Activated gamma-delta T cell treated with anti-CD3 and anti-CD28 coated beads, Interleukin-2, amount 50 U/mL, for 16 hours (primary cell): ENCODE data around the gene WDR76.
"Not testable (repeated sequence)": the region's sequence is repeated elsewhere in the genome, so short reads cannot be mapped to it uniquely, and the experiment has no call there.

Experiments
- DNase-seq: peaks from one replicate; pipeline ENCODE4 v3.0.0-alpha.2; 2020; ENCODE audit warnings: low read depth

WDR76 gene

DNA sequence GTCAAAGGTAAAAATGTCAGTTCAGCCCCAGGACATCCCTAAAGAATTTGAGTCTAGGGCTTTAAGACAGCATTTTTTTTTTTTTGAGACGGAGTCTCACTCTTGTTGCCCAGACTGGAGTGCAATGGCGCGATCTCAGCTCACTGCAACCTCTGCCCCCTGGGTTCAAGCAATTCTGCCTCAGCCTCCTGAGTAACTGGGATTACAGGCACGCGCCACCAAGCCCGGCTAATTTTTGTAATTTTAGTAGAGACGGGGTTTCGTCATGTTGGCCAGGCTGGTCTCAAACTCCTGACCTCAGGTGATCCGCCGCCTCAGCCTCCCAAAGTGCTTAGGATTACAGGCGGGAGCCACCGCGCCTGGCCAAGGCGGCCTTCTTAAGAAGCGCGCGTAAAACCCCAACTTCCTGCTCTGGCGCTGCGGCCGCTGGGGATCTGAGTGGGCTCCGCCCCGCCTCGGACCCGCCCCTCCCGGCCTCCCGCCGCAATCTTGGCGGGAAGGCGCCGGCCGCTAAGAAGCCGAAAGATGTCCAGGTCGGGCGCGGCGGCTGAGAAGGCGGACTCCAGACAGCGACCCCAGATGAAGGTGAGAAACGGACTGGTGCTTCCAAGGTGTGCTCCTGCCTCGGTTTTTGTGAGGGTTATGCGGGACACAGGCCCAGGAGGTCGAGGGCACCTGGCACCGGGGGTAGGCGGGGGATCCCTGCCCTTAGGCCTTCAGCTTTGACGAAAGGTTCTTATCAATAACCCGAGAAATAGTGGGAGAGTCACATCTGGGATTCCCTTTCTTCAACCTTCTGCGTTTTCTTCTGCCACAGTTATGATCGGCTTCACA lies at the start of gene WDR76:
Gene WDR76, plus strand, starts transcription at position 495 of the 834 bp plus-strand sequence. Its CDS starts 31 bp downstream, at position 526.
- peak; percentile 57 for DNase-seq

DNA sequence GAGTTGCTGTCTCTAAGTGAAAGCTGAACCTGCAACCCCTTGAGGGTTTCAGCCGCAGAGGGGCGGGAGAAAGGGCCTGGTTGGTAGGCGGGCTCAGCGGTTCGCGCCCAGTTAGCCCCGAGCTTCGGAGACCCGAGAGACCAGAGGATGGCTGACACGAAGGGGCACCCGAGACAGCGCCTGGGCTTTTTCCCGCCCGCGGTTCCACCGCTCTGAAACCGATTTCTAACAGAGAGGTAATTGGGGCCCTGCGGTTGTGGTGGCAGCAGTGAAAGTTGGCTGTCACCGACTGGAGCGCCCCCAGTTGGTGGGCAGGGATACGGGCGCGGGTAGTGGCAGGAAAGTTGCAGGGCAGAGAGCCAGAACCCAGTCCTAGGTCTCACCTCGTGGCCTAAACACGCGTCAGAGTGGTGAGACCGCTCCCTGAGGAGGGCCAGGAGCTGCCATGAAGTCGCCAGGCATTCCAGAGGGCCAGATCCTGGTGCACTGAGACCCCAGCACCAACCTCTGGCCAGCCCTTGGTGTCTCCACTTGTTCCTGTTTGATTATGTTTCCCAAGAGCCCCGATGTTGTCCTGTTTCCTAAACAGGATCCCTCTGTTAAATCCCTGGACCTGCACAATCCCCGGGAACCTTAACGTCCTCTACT lies 49.4 kb upstream of the WDR76 start:
- DNase-seq: peak; percentile 76

DNA sequence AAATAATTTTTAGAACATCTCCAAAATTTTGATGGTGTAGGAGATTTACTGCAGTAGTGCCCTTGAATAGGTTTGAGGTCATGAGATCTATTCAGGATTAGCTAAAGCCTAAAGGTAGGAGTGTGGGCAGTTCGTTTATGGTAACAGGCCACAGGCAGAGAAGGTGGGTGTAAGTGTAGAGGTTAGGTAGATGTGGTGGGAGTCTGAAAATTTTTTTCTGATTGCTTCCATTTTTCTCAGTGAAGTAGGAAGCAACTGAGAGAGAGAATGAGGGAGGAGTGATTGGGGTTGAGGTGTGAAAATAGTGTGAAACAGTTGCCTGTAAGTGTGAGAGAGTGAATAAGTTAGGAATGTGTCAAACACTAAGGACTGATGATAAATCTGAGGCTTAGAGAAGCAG lies 47.8 kb upstream of the WDR76 start:
- no peak for DNase-seq

DNA sequence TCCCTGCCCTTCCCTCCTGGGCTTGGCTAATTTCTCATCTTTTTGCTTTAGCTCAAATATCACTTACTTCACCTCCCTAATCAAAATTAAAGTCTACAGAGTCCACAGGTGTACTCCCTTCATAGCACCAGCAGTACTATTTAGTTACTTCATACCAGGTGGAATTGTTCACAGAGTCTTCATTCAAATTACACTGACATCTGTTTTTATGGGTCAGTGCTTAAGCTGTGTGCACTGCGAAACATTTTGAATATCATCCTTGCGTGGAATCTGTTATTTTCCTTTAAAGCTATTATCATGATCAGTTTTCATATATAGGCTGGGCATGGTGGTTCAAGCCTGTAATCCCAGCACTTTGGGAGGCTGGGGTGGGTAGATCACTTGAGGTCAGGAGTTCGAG lies 37.4 kb upstream of the WDR76 start:
- DNase-seq: no peak

DNA sequence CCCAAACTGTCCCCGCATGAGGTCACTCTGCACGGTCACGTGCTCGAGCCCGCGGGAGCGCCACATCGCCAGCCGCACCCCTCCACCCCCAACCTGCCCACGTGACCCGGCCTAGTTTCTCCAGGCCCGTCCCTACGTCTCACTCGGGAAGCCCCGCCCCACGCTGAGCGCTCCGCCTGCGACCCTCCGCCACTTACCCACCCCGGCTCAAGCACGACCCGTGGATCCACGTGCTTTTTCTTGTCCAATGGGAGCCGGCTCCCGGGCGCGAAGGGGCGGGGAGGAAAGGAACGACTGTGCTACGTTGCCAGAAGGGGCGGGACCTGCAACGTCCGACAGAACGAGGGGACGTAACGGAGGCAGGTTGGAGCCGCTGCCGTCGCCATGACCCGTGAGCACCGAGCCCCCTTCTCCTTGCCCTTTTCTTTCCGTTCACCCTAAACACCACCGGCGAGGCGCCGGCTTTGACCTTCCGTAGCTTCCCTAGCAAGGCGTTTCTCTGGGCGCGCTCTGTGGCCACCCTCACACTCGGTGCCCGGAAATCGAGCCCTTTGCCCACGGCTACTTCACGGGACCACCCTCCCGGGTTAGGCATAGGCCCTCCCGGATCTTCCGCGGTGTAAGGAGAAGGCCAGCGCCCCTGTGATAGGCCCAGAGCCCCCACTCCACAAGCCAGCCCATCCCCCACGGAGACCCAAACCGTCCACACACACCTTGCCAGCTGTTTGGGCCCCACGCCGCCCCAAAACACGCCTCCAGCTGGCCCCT lies 34.6 kb upstream of the WDR76 start, which contains the start of gene SERF2:
Gene SERF2, plus strand, starts transcription at position 328 of the 768 bp plus-strand sequence. Its CDS starts 57 bp downstream, at position 385.
- peak; percentile 100 for DNase-seq

DNA sequence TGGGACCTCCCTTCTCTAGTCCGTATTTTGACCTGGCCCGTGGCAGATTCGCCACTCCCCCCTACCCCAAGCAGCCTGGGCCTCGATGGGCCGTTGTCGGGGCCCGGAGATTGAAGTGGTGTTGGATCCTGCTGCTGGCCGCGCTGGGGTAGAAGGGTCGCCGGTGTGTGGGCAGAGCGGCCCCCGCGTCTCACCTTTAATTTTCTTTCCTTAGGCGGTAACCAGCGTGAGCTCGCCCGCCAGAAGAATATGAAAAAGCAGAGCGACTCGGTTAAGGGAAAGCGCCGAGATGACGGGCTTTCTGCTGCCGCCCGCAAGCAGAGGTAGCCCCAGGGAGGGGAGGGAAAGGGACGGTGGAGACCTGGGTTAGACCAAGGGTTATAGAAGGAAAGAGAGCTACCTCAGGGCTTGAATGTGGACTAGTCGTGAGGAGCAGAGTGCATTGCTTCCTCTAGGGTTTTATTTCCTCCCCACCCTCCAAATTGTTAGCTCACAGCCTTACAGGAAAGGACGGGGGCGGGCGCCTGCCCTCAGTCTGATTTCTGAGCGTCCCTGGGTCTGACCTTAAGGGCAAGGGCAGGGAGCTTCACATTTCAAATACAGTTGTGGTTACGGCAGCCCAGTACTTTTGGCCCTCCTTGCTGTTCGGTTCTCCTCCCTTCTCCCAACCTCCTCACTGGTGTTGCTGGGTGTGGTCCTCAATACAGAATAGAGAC lies 33.9 kb upstream of the WDR76 start:
- DNase-seq: no peak

DNA sequence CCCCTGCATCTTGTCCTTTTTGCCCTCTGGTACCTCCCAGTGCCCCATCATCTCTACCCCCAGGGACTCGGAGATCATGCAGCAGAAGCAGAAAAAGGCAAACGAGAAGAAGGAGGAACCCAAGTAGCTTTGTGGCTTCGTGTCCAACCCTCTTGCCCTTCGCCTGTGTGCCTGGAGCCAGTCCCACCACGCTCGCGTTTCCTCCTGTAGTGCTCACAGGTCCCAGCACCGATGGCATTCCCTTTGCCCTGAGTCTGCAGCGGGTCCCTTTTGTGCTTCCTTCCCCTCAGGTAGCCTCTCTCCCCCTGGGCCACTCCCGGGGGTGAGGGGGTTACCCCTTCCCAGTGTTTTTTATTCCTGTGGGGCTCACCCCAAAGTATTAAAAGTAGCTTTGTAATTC lies 33.2 kb upstream of the WDR76 start:
- DNase-seq: no peak

DNA sequence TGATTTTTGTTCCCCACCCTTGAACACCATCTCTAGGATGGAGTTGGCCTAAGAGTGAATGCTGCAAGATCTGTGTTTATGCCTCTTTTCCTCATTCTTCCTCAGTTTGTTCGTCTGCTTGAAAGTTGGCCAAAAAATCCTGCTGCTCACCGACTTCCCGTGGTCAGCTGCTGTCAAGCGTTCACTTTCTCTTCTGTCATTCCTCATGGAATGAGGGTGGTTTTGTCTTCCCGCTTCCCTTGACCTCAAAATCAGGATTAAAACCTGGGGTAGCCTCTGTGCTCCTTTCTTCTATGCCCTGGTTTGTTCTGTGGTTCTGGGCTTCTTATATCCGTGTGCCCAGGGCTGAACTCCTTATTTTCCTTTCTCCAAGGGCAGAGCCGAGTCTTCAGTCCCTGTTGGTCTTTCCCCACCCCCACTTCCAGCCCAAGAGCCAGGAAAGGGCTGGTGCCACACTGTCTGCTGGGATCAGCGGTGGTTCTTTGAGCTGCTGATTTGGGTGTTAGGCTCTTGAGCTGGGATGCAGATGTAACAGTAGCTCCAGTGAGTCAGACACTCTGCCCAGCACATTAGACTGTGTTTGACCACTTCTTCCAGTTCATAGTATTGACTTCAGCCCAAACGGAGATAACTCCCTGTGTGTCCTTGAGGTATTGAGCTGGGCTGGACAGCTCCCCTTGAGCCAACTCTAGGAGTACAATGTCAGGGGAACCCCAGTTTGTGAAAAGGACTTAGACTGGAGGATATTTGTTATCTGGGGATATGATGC lies 32.3 kb upstream of the WDR76 start:
- DNase-seq: no peak

DNA sequence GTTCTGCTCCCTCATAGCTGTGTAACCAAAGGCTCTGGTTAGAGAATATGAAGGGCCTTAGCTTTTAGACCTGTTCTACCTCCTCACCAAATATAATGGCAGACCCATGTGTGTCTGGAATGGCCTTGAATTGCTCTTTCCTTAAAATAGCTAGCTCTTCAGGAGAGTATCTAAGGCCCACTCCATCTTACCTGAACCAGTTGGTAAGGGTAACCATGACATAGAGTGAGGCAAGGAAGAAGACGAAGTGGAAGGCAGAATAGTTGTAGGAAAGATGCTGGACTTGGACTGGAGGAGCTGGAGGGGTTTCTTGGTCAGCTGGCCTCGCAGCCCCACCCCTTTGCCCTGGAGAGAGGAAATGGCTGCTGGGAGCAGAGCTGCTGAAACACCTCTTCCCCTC lies 31.6 kb upstream of the WDR76 start:
- DNase-seq: no peak

DNA sequence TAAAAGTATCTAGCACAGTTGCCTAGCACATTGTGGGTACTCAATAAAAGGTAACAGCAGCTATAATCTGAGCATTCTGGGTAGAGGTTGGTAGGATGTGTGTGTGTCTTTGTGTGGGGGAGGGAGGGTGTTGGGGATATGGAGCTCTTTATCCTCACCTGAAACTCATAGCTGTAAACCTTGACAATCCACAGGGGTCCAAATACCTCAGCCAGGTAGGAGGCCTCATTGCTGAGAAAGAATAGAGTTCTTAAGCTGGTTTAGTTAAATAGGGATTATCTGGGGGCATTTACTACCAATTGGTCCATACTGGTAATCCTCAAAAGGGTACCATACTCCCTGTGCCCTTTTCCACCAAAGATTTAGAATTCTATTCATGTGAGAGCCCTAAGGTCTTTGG lies 30.8 kb upstream of the WDR76 start:
- no peak for DNase-seq

DNA sequence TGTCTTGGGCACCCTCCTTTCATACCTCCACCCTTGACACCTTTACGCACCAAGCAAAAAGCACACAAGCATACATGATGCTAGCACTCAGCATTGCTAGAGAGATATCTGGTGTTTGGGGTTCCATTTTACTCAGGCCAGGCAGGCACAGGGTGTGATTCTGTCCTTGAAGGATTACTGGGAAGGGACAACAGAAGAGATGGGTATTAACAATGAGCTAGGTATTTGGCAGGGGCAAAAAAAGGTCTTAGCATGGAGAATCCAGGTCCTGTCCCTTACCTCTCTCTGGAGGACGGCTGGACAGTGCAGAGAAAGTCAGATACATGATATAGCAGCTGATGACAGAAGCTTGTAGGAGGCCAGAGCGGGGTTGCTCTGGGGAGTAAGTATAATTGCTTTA lies 30.2 kb upstream of the WDR76 start:
- no peak for DNase-seq

DNA sequence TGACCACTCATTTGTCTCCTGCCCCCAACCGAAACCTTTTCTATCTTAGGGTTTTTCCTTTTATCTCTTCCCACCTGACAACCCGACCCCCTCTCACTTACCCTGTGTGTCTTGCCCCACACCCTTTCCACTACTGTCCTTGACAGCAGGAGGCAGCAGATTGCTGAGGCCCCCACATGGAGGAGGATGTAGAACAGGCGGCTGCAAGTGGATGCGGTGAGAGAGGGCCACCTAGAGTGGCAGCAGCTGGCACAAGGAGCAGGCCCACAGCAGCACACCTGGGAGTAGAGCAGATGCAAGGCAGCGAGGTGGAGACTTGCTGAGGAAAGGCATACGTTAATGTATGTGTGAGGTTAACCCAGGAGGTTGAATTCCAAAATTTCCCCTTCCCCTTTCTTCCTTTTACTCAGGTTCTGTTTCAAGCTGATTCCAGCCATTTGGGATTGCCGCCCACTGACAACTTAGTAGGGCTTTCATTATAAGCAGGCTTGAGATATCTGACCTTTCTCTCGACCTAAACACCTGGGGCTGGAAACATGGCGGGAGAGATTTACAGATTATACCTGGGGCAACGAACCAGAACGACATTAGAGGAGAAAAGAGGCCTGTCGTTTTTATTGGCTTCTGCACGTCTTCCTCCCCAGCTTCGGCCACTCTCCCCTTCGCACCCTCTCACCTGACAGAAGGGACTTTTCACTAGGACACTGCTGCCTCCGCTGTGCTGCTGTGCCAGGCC lies 27.4 kb upstream of the WDR76 start:
- no peak for DNase-seq

DNA sequence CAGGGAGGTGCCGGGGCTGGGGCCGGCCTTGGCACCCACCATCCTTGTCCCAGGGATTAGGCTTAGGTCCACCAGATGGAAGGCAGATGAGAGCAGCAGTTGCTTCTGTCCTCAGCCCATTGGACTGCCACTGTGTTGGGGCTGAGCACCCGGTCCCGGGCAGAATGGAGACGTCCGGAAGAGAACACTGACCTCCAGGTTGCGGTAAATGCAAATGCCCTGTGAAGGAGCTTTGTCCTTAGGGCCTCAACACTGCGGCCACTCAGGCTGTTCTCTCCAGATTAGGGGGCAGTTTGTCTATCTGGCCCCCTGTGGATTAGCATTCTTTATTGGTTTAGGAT lies 26.9 kb upstream of the WDR76 start, which contains the start of gene SERINC4:
Gene SERINC4, minus strand, starts transcription at position 276 of the 341 bp plus-strand sequence. Its CDS starts 234 bp downstream, at position 42.
- no peak for DNase-seq

DNA sequence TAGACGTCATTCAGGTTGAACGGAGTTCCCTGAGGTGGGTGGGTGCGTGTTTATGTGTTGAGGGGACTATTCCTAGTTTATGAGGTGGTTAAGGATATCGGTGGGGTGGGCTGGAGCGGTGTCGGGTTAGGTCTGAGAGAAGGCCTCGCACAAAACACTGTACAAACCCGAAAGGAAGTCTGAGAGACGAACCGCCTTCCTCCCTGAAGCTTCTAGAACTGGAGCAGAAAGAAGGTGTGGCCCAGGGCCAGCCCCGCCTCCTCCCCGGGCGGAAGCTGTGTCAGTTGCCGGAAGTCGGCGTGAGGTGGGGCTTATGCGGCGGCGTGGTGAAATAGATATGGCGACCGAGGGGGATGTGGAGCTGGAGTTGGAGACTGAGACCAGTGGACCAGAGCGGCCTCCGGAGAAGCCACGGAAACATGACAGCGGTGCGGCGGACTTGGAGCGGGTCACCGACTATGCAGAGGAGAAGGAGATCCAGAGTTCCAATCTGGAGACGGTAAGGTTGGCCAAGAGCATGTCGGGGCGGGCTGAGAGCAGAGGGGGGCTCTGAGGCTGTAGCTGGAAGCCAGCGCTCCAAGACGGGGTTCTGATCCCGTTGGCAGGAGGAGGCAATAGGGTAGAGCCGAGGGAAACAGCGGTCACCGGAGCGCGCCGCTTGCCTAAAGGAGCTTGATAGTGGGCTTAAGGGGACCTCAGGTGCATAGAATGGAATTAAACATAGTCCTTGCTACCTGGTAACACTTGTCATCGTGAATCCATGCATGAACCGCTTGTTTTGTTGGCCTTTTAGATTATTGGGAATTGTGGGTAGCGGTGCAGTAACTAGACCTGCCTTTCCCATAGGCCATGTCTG lies 26.3 kb upstream of the WDR76 start, which contains the start of gene HYPK:
Gene HYPK, plus strand, starts transcription at position 314 of the 856 bp plus-strand sequence. Its CDS starts 24 bp downstream, at position 338.
- DNase-seq: peak; percentile 86

DNA sequence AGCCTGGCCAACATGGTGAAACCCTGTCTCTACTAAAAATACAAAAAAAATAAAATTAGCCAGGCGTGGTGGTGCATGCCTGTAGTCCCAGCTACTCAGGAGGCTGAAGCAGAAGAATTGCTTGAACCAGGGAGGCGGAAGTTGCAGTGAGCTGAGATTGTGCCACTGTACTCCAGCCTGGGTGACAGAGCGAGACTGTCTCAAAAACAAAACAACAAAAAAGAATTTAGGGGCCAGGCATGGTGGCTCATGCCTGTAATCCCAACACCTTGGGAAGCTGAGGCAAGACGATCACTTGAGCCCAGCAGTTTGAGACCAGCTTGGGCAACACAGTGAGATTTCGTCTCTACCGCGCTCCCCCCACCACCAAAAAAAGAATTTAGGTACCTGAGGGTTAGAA lies 24.1 kb upstream of the WDR76 start:
- DNase-seq: not testable (repeated sequence)

DNA sequence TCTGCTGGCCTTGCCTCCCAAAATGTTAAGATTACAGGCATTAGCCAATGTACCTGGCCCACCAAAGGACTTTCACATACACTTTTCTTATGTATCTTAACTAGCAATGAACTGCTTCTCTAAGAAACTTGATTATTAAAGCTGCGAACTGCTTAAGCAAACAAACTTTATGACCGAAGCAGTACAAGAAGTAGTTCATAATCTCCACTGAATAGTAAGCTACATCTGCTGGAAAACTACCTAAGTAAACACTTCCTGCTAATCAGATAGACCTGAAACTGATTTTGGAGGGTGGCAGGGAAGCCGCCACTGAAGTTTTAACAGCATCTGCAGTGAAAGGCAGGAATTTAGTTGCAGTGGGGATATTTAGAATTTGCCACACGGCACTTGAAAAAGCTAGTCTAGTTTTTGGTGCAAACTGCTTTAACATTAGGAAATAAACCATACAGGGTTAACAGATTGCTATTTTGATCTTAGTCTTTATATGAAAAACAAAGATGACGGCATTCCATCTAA lies 18.3 kb upstream of the WDR76 start:
- DNase-seq: no peak

DNA sequence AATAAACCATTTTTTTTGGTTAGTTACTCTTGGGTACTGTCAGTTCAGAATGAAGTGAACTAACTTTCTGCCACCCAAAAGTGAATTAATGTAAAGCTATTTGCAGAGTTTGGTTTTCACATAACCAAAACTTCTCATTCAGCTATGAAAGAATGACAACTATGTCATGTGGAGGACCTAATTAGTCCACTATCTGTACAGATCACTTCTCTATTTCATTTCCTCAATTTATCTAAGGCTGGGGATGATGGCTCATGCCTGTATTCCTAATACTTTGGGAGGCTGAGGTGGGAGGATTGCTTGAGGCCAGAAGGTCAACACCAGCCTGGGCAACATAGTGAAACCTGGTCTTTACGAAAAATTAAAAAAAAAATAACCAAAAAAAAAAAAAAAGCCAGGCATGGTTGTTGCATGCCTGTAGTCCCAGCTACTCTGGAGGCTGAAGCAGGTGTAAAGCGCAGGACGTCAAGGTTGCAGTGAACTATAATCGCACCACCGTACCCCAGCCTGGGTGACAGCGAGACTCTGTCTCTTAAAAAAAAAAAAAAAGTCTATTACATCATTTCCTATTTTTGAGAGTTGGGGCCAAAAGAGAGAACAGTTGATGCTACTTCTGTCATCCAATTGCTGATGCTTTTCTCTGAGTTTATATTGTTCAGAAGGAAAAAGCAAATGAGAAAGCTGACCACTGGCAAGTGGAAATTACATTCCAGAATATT lies 17.7 kb upstream of the WDR76 start:
- DNase-seq: no peak

DNA sequence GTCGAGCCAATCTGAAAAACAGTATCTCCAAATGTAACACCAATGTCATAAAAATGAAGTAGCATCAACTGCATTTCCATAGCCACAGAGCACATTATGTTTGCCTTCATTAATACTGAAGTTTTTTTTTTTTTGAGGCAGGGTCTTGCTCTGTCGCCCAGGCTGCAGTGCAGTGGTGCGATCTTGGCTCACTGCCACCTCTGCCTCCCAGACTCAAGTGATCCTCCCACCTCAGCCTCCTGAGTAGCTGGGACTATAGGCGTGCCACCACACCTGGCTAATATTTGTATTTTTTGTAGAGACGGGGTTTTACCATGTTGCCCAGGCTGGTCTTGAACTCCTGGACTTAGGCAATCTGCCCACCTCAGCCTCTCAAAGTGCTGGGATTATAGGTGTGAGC lies 11.7 kb upstream of the WDR76 start:
- not testable (repeated sequence) for DNase-seq
